Prostate gland (tissue), 2 donors: ENCODE data around the gene AVEN. TPM values are rescaled to one million over a fixed set of nuclear protein-coding genes. Genes with fewer than 3 reads are reported as not detected.
"Not testable (repeated sequence)": the region's sequence is repeated elsewhere in the genome, so short reads cannot be mapped to it uniquely, and the experiment has no call there.

Experiments
- DNase-seq: peaks from one replicate; pipeline ENCODE4 v3.0.0-alpha.2; 2019; ENCODE audit warnings: low spot score
- H3K27ac ChIP-seq, 2 donors: fragments of 200-600 bp; sonication (generic); 2 replicates each; pipeline ENCODE4 v1.5.1; 2017 to 2019
- H3K27me3 ChIP-seq: fragments of 200-600 bp; sonication (generic); replicated peaks from 2 replicates; pipeline ENCODE4 v1.5.1; 2019; ENCODE audit not compliant: insufficient read depth
- H3K36me3 ChIP-seq, 2 donors: fragments of 200-600 bp; sonication (generic); 1 replicate in 1 of 2; 2 replicates in 1 of 2; pipeline versions ENCODE4 v1.5.1 to v1.8.1; 2017 to 2019
- H3K4me1 ChIP-seq: fragments of 200-600 bp; sonication (generic); replicated peaks from 2 replicates; pipeline ENCODE4 v1.5.1; 2019
- H3K4me3 ChIP-seq, 2 donors: fragments of 200-600 bp; sonication (generic); 2 replicates each; pipeline ENCODE4 v1.5.1; 2017 to 2019
- H3K9me3 ChIP-seq: fragments of 200-600 bp; sonication (generic); 2 replicates; pipeline ENCODE4 v1.5.1; 2017
- CTCF ChIP-seq, 4 experiments: fragments of 200-600 bp in 2 of 4; fragments of 450-650 bp in 2 of 4; sonication (generic) in 2 of 4; IDR thresholded peaks; 1 replicate in 3 of 4; 2 replicates in 1 of 4; pipeline ENCODE4 v1.5.1; 2016 to 2019; ENCODE audit warnings: antibody characterized with exemption in 4 of 4, mild to moderate bottlenecking in 2 of 4, moderate library complexity in 2 of 4
- POLR2A ChIP-seq: fragments of 450-650 bp; IDR thresholded peaks from one replicate; pipeline ENCODE4 v1.6.1; 2016; ENCODE audit warnings: antibody characterized with exemption, mild to moderate bottlenecking
- POLR2AphosphoS5 ChIP-seq: sonication (generic); formaldehyde crosslinking; IDR thresholded peaks from one replicate; pipeline ENCODE4 v1.6.1; 2017; ENCODE audit warnings: antibody characterized with exemption
- WGBS: methylation state at CpG from one replicate; pipeline ENCODE4 v1.1.5; 2018; 5-methylcytosine and 5-hydroxymethylcytosine counted together
- intact Hi-C: fragments of 100-400 bp; cut with DNase I; formaldehyde crosslinking; loops from one replicate; pipeline ENCODE4 v1.14.2; 2022
- total RNA-seq, 2 donors: library from RNA; depleted of rRNA; stranded (reverse); fragments of >200 nt; gene quantifications; one replicate each; pipeline ENCODE4 v1.1.0, GENCODE V29; 2016

AVEN gene
- total RNA-seq, 2 donors from 2014 or later = 11.9 to 21.6 TPM

- no peak for TF ChIP-seq CTCF (IDR thresholded peaks at IDR 0.05)
- no peak for TF ChIP-seq POLR2A
- no peak for TF ChIP-seq POLR2AphosphoS5
- Histone ChIP-seq H3K27ac (no peak overlapping the region), H3K27me3 (no peaks in the 10 kb centered on the region), H3K9me3 (no peaks in the 10 kb centered on the region), H3K36me3 (no peaks in the 10 kb centered on the region), H3K4me1 (no peaks in the 10 kb centered on the region), H3K4me3 (no peak overlapping the region)
- intact Hi-C loops = no loop called here
- 82% methylated on average over 3 of the region's 3 CpGs for WGBS
- no peak for DNase-seq
Measured at GRCh38 chr15:34027606-34028005, 11.4 kb downstream of the AVEN start.

- Histone ChIP-seq H3K27ac (no peak overlapping the region), H3K9me3 (no peaks in the 10 kb centered on the region), H3K4me3 (no peak overlapping the region), H3K27me3 (no peaks in the 10 kb centered on the region), H3K4me1 (no peaks in the 10 kb centered on the region), H3K36me3 (no peaks in the 10 kb centered on the region)
- 76% methylated on average over 3 of the region's 3 CpGs for WGBS
- intact Hi-C loops = no loop called here
- TF ChIP-seq CTCF (IDR thresholded peaks at IDR 0.05) (no peak), POLR2A (no peak), POLR2AphosphoS5 (no peak)
- DNase-seq = no peak
Measured at GRCh38 chr15:34025252-34025651, 13.8 kb downstream of the AVEN start.

- Histone ChIP-seq H3K4me3 (no peak overlapping the region), H3K27ac (no peak overlapping the region), H3K27me3 (no peaks in the 10 kb centered on the region), H3K36me3 (no peaks in the 10 kb centered on the region), H3K9me3 (no peaks in the 10 kb centered on the region), H3K4me1 (no peaks in the 10 kb centered on the region)
- WGBS = 38% methylated on average over 1 of the region's 1 CpG
- no peak for DNase-seq
- TF ChIP-seq CTCF (IDR thresholded peaks at IDR 0.05) (no peak), POLR2AphosphoS5 (no peak), POLR2A (no peak)
- intact Hi-C loops = no loop called here
Measured at GRCh38 chr15:34023907-34024306, 15.1 kb downstream of the AVEN start.

- no peaks in the 10 kb centered on the region for H3K9me3 ChIP-seq
- no peak for DNase-seq
- H3K4me1 ChIP-seq = no peaks in the 10 kb centered on the region
- H3K4me3 ChIP-seq = no peak overlapping the region
- no peaks in the 10 kb centered on the region for H3K27me3 ChIP-seq
- intact Hi-C loops = no loop called here
- no peak overlapping the region for H3K27ac ChIP-seq
- no peaks in the 10 kb centered on the region for H3K36me3 ChIP-seq
- TF ChIP-seq POLR2A (no peak), POLR2AphosphoS5 (no peak), CTCF (IDR thresholded peaks at IDR 0.05) (no peak)
- WGBS = 90% methylated on average over 3 of the region's 3 CpGs
Measured at GRCh38 chr15:34019369-34019990, 19.5 kb downstream of the AVEN start.

- H3K4me1 ChIP-seq, H3K9me3 ChIP-seq, intact Hi-C loops, DNase-seq, H3K4me3 ChIP-seq, H3K36me3 ChIP-seq, H3K27ac ChIP-seq, H3K27me3 ChIP-seq: not testable (repeated sequence)
- 96% methylated on average over 2 of the region's 2 CpGs for WGBS
Measured at GRCh38 chr15:34018738-34019137, 20.3 kb downstream of the AVEN start.
